ENCODE measurements around the gene CTDP1. TPM values are rescaled to one million over a fixed set of nuclear protein-coding genes. Genes with fewer than 3 reads are reported as not detected.
A peak's percentile ranks its signal among the peaks of the same experiment; 100 is the strongest.
"Not testable (repeated sequence)": the region's sequence is repeated elsewhere in the genome, so short reads cannot be mapped to it uniquely, and the experiment has no call there.

Gene CTDP1
- total RNA-seq, 1 donor from 2014 or later, result 22.8 TPM

GRCh38 chr18:79692056-79692455, 12.5 kb downstream of the CTDP1 start:
- no peaks in the 10 kb centered on the region for H3K36me3 Mint-ChIP-seq (ENCODE audit: low read depth)
- no peaks in the 10 kb centered on the region for H3K9me3 Mint-ChIP-seq
- DNase-seq (ENCODE audit: low read depth, low spot score), result no peak
- no peak overlapping the region for H3K27ac Mint-ChIP-seq (ENCODE audit: unreplicated experiment)
- H3K4me3 Mint-ChIP-seq, result no peak overlapping the region
- TF ChIP-seq, protein P1, sequence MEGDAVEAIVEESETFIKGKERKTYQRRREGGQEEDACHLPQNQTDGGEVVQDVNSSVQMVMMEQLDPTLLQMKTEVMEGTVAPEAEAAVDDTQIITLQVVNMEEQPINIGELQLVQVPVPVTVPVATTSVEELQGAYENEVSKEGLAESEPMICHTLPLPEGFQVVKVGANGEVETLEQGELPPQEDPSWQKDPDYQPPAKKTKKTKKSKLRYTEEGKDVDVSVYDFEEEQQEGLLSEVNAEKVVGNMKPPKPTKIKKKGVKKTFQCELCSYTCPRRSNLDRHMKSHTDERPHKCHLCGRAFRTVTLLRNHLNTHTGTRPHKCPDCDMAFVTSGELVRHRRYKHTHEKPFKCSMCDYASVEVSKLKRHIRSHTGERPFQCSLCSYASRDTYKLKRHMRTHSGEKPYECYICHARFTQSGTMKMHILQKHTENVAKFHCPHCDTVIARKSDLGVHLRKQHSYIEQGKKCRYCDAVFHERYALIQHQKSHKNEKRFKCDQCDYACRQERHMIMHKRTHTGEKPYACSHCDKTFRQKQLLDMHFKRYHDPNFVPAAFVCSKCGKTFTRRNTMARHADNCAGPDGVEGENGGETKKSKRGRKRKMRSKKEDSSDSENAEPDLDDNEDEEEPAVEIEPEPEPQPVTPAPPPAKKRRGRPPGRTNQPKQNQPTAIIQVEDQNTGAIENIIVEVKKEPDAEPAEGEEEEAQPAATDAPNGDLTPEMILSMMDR (conservative IDR thresholded peaks at IDR 0.05), result no peak
- no peaks in the 10 kb centered on the region for H3K4me1 Mint-ChIP-seq
- H3K27me3 Mint-ChIP-seq (ENCODE audit: low read depth), result no peaks in the 10 kb centered on the region

GRCh38 chr18:79692886-79693285, 13.3 kb downstream of the CTDP1 start:
- no peaks in the 10 kb centered on the region for H3K27me3 Mint-ChIP-seq (ENCODE audit: low read depth)
- no peak for DNase-seq (ENCODE audit: low read depth, low spot score)
- H3K36me3 Mint-ChIP-seq (ENCODE audit: low read depth), result no peaks in the 10 kb centered on the region
- no peaks in the 10 kb centered on the region for H3K4me1 Mint-ChIP-seq
- TF ChIP-seq, protein P1 (conservative IDR thresholded peaks at IDR 0.05), result no peak
- no peaks in the 10 kb centered on the region for H3K9me3 Mint-ChIP-seq
- H3K4me3 Mint-ChIP-seq, result no peak overlapping the region
- H3K27ac Mint-ChIP-seq (ENCODE audit: unreplicated experiment), result no peak overlapping the region

GRCh38 chr18:79693561-79694205, 14.1 kb downstream of the CTDP1 start:
- no peak overlapping the region for H3K27ac Mint-ChIP-seq (ENCODE audit: unreplicated experiment)
- no peaks in the 10 kb centered on the region for H3K27me3 Mint-ChIP-seq (ENCODE audit: low read depth)

GRCh38 chr18:79694206-79694894, 14.7 kb downstream of the CTDP1 start:
- not testable (repeated sequence) for H3K36me3 Mint-ChIP-seq (ENCODE audit: low read depth); H3K4me3 Mint-ChIP-seq; H3K27me3 Mint-ChIP-seq (ENCODE audit: low read depth); DNase-seq (ENCODE audit: low read depth, low spot score); H3K4me1 Mint-ChIP-seq; H3K27ac Mint-ChIP-seq (ENCODE audit: unreplicated experiment); H3K9me3 Mint-ChIP-seq

More at GRCh38 chr18:79693561-79694205, 14.1 kb downstream of the CTDP1 start:
- TF ChIP-seq, protein P1 (conservative IDR thresholded peaks at IDR 0.05), result no peak
- Mint-ChIP-seq H3K9me3 (no peaks in the 10 kb centered on the region), H3K36me3 (ENCODE audit: low read depth) (no peaks in the 10 kb centered on the region), H3K4me1 (no peaks in the 10 kb centered on the region), H3K4me3 (no peak overlapping the region)
- DNase-seq (ENCODE audit: low read depth, low spot score), result no peak

DNA sequence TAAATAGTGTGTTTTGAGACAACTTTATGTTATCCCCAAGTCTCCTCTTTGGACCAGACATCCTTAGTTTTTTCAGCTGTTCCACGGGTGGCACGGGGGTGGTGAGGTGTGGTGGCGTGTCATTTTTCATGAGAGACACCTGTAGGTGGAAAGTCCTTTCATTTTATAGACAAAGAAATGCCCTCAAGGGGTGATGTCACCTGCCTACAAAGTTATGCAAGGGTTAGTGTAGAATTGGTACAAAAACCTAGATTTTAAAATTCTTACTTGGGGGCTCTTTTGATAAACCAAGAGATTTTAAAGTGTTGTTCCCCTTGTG, 15.3 kb downstream of the CTDP1 start:
- Mint-ChIP-seq H3K4me3 (no peak overlapping the region), H3K27ac (ENCODE audit: unreplicated experiment) (peak overlapping the region; percentile 62), H3K27me3 (ENCODE audit: low read depth) (no peaks in the 10 kb centered on the region), H3K9me3 (no peaks in the 10 kb centered on the region), H3K4me1 (no peaks in the 10 kb centered on the region), H3K36me3 (ENCODE audit: low read depth) (peaks cover 1% of the 10 kb centered on the region)
- no peak for DNase-seq (ENCODE audit: low read depth, low spot score)
- TF ChIP-seq, protein P1 (conservative IDR thresholded peaks at IDR 0.05), result no peak

GRCh38 chr18:79695269-79695668, 15.7 kb downstream of the CTDP1 start:
- H3K27me3 Mint-ChIP-seq (ENCODE audit: low read depth), result no peaks in the 10 kb centered on the region
- TF ChIP-seq, protein P1 (conservative IDR thresholded peaks at IDR 0.05), result no peak
- DNase-seq (ENCODE audit: low read depth, low spot score), result no peak
- peak overlapping the region; percentile 62 for H3K27ac Mint-ChIP-seq (ENCODE audit: unreplicated experiment)
- H3K4me1 Mint-ChIP-seq, result no peaks in the 10 kb centered on the region
- no peak overlapping the region for H3K4me3 Mint-ChIP-seq
- H3K9me3 Mint-ChIP-seq, result no peaks in the 10 kb centered on the region
- H3K36me3 Mint-ChIP-seq (ENCODE audit: low read depth), result peaks cover 5% of the 10 kb centered on the region
